Sigmoid colon (tissue), 3 donors: Measurements from ENCODE around the gene WFIKKN1.

ENCODE experiments used
- POLR2A ChIP-seq, 2 donors: fragments of 450-650 bp; IDR thresholded peaks; one replicate each; pipeline ENCODE4 v1.6.1; 2016; ENCODE audit warnings: antibody characterized with exemption in 2 of 2, mild to moderate bottlenecking in 2 of 2, moderate library complexity in 2 of 2
- TF ChIP-seq, protein P1 (sequence below), 4 experiments: fragments of 450-650 bp in 3 of 4; fragments of 200-600 bp in 1 of 4; IDR thresholded peaks; one replicate each; pipeline ENCODE4 v1.5.1; 2016 to 2019; ENCODE audit warnings: antibody characterized with exemption in 4 of 4, mild to moderate bottlenecking in 3 of 4, moderate library complexity in 2 of 4

DNA sequence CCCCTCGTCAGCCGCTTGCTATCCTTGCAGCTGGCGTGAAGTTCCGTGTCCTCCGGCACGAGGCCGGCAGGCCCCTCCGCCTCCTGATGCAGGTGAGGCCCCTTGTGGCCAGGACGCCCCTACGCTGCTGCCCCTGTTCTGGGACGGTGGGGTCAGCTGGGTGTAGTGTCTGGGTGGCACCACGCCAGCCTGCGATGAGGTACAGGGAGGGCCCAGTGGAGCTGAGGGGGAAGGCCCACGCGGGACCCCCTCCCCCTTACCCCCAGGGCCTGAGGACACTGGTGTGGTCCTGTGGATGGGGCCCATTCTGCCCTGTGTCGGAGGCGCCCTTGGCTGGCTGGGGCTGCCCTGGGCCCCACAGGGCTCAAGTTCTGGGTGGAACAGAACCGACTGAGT lies 48.6 kb upstream of the WFIKKN1 start:
- TF ChIP-seq, protein P1, sequence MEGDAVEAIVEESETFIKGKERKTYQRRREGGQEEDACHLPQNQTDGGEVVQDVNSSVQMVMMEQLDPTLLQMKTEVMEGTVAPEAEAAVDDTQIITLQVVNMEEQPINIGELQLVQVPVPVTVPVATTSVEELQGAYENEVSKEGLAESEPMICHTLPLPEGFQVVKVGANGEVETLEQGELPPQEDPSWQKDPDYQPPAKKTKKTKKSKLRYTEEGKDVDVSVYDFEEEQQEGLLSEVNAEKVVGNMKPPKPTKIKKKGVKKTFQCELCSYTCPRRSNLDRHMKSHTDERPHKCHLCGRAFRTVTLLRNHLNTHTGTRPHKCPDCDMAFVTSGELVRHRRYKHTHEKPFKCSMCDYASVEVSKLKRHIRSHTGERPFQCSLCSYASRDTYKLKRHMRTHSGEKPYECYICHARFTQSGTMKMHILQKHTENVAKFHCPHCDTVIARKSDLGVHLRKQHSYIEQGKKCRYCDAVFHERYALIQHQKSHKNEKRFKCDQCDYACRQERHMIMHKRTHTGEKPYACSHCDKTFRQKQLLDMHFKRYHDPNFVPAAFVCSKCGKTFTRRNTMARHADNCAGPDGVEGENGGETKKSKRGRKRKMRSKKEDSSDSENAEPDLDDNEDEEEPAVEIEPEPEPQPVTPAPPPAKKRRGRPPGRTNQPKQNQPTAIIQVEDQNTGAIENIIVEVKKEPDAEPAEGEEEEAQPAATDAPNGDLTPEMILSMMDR (IDR thresholded peaks at IDR 0.05) = no peak
- no peak for TF ChIP-seq POLR2A (IDR thresholded peaks at IDR 0.05)
